Thoracic aorta (tissue), 2 donors: ENCODE data around the gene TSPAN32. TPM values are rescaled to one million over a fixed set of nuclear protein-coding genes. Genes with fewer than 3 reads are reported as not detected.
"Not testable (repeated sequence)": the region's sequence is repeated elsewhere in the genome, so short reads cannot be mapped to it uniquely, and the experiment has no call there.

ENCODE experiments used
- ATAC-seq: fragments of 150-250 bp; one replicate; pipeline ENCODE4 v1.8.0; 2017; ENCODE audit warnings: low read depth; ENCODE audit not compliant: insufficient number of reproducible peaks, low FRiP score
- DNase-seq: peaks from one replicate; pipeline ENCODE4 v3.0.0-alpha.2; 2020; ENCODE audit warnings: low spot score
- H3K27ac ChIP-seq, 2 donors: fragments of 200-600 bp; sonication (generic); 1 replicate in 1 of 2; 2 replicates in 1 of 2; pipeline ENCODE4 v1.5.1; 2016; ENCODE audit warnings: mild to moderate bottlenecking in 2 of 2, moderate library complexity in 2 of 2
- H3K27me3 ChIP-seq: fragments of 200-600 bp; sonication (generic); replicated peaks from 2 replicates; pipeline ENCODE4 v1.6.0; 2016; ENCODE audit warnings: mild to moderate bottlenecking; ENCODE audit not compliant: insufficient read depth
- H3K36me3 ChIP-seq: fragments of 200-600 bp; sonication (generic); one replicate; pipeline ENCODE4 v1.5.1; 2016
- H3K4me1 ChIP-seq, 2 donors: fragments of 200-600 bp; sonication (generic); 1 replicate in 1 of 2; 2 replicates in 1 of 2; pipeline versions ENCODE4 v1.5.1 to v1.6.0; 2016; ENCODE audit warnings: low read depth in 2 of 2, mild to moderate bottlenecking in 1 of 2; ENCODE audit not compliant: control insufficient read depth in 1 of 2
- H3K4me3 ChIP-seq: fragments of 200-600 bp; sonication (generic); 2 replicates; pipeline ENCODE4 v1.5.1; 2016; ENCODE audit warnings: mild to moderate bottlenecking
- H3K9me3 ChIP-seq: fragments of 200-600 bp; sonication (generic); 2 replicates; pipeline ENCODE4 v1.5.1; 2016
- CTCF ChIP-seq: fragments of 200-600 bp; sonication (generic); IDR thresholded peaks from one replicate; pipeline ENCODE4 v1.5.1; 2019; ENCODE audit warnings: antibody characterized with exemption
- total RNA-seq, 2 donors: library from RNA; depleted of rRNA; stranded (reverse); fragments of >200 nt; gene quantifications; one replicate each; pipeline versions ENCODE4 v1.1.0 to v1.2.3, GENCODE V29; 2016

Gene TSPAN32
- total RNA-seq, 2 donors from 2014 or later, result 2.5 to 6.9 TPM

- no peaks in the 10 kb centered on the region for H3K27me3 ChIP-seq
- H3K4me1 ChIP-seq, result peaks cover 0 to 5% of the 10 kb centered on the region in 2 donors
- H3K36me3 ChIP-seq, result no peaks in the 10 kb centered on the region
- no peak overlapping the region for H3K4me3 ChIP-seq
- no peak for TF ChIP-seq CTCF
- DNase-seq, result no peak
- no peak for ATAC-seq
- no peaks in the 10 kb centered on the region for H3K9me3 ChIP-seq
- H3K27ac ChIP-seq, result no peak overlapping the region
Measured at GRCh38 chr11:2328021-2328420, 26.2 kb downstream of the TSPAN32 start.

- no peak for ATAC-seq
Measured at GRCh38 chr11:2328656-2329354, 27.0 kb downstream of the TSPAN32 start.

GRCh38 chr11:2329551-2329950, 27.7 kb downstream of the TSPAN32 start:
- no peak overlapping the region for H3K4me3 ChIP-seq
- peaks cover 0 to 5% of the 10 kb centered on the region in 2 donors for H3K4me1 ChIP-seq
- H3K9me3 ChIP-seq, result no peaks in the 10 kb centered on the region
- no peak for TF ChIP-seq CTCF
- ATAC-seq, result no peak
- no peak for DNase-seq
- no peak overlapping the region for H3K27ac ChIP-seq
- H3K27me3 ChIP-seq, result no peaks in the 10 kb centered on the region
- H3K36me3 ChIP-seq, result no peaks in the 10 kb centered on the region

More at GRCh38 chr11:2328656-2329354, 27.0 kb downstream of the TSPAN32 start:
- no peak for DNase-seq
- Histone ChIP-seq H3K9me3 (no peaks in the 10 kb centered on the region), H3K27ac (no peak overlapping the region), H3K36me3 (no peaks in the 10 kb centered on the region), H3K27me3 (no peaks in the 10 kb centered on the region), H3K4me3 (no peak overlapping the region), H3K4me1 (peaks cover 0 to 5% of the 10 kb centered on the region in 2 donors)
- TF ChIP-seq CTCF, result no peak

GRCh38 chr11:2330696-2331095, 28.9 kb downstream of the TSPAN32 start:
- ATAC-seq (no peak), DNase-seq (no peak)
- Histone ChIP-seq H3K4me1 (peaks cover 0 to 3% of the 10 kb centered on the region in 2 donors), H3K4me3 (no peak overlapping the region), H3K27me3 (no peaks in the 10 kb centered on the region), H3K9me3 (no peaks in the 10 kb centered on the region), H3K27ac (no peak overlapping the region), H3K36me3 (no peaks in the 10 kb centered on the region)
- TF ChIP-seq CTCF, result no peak

- Histone ChIP-seq H3K27ac (no peak overlapping the region), H3K27me3 (no peaks in the 10 kb centered on the region), H3K9me3 (no peaks in the 10 kb centered on the region), H3K4me1 (no peaks in the 10 kb centered on the region), H3K36me3 (no peaks in the 10 kb centered on the region), H3K4me3 (no peak overlapping the region)
- DNase-seq (no peak), ATAC-seq (no peak)
- TF ChIP-seq CTCF, result no peak
Measured at GRCh38 chr11:2331404-2331803, 29.6 kb downstream of the TSPAN32 start.

GRCh38 chr11:2332569-2332968, 30.8 kb downstream of the TSPAN32 start:
- not testable (repeated sequence) for H3K9me3 ChIP-seq, DNase-seq, H3K36me3 ChIP-seq, H3K27ac ChIP-seq, H3K4me1 ChIP-seq, H3K4me3 ChIP-seq, H3K27me3 ChIP-seq, ATAC-seq

GRCh38 chr11:2333486-2334205, 31.8 kb downstream of the TSPAN32 start:
- H3K36me3 ChIP-seq, H3K27me3 ChIP-seq, H3K9me3 ChIP-seq, H3K27ac ChIP-seq, H3K4me3 ChIP-seq, ATAC-seq, DNase-seq, H3K4me1 ChIP-seq: not testable (repeated sequence)

- ATAC-seq, H3K27me3 ChIP-seq, DNase-seq, H3K9me3 ChIP-seq, H3K27ac ChIP-seq, H3K4me1 ChIP-seq, H3K36me3 ChIP-seq, H3K4me3 ChIP-seq: not testable (repeated sequence)
Measured at GRCh38 chr11:2335286-2335685, 33.5 kb downstream of the TSPAN32 start.
